HG02870 (cell line): ENCODE results near the gene HOXA7.

Source experiments
- ATAC-seq: cut with Tn5 transposase; IDR thresholded peaks from one replicate; pipeline ENCODE4 v1.9.1; 2021; ENCODE audit warnings: mild to moderate bottlenecking, moderate library complexity; ENCODE audit not compliant: unreplicated experiment

The HOXA7 gene

GRCh38 chr7:27109466-27110185, 46.8 kb downstream of the HOXA7 start:
- no peak for ATAC-seq

DNA sequence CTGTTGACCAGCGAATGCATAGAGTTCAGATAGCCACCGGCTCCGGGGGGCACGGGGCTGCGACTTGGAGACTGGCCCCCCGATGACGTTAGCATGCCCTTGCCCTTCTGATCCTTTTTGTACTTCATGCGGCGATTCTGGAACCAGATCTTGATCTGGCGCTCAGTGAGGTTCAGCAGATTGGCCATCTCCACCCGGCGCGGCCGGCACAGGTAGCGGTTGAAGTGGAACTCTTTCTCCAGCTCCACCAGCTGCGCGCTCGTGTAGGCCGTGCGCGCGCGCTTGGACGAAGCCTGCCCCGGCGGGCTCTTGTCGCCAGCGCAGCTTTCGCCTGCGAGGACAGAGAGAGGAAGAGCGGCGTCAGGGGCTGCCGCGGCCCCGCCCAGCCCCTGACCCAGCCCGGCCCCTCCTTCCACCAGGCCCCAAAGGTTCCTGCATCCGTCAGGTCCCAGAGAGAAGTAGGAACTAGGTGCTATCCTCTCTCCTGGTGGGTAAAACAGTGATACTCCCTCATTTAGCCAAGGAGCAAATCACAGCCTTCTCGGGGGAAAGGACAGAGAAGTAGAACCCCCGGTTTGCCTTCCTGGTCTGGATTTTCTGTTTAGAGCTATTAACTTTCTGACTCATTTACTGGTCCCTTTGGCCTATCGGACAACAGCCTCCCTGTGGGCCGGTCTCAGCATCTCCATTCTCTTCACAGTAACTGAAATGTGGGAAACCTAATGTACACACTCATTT, 47.9 kb downstream of the HOXA7 start:
- ATAC-seq = no peak

DNA sequence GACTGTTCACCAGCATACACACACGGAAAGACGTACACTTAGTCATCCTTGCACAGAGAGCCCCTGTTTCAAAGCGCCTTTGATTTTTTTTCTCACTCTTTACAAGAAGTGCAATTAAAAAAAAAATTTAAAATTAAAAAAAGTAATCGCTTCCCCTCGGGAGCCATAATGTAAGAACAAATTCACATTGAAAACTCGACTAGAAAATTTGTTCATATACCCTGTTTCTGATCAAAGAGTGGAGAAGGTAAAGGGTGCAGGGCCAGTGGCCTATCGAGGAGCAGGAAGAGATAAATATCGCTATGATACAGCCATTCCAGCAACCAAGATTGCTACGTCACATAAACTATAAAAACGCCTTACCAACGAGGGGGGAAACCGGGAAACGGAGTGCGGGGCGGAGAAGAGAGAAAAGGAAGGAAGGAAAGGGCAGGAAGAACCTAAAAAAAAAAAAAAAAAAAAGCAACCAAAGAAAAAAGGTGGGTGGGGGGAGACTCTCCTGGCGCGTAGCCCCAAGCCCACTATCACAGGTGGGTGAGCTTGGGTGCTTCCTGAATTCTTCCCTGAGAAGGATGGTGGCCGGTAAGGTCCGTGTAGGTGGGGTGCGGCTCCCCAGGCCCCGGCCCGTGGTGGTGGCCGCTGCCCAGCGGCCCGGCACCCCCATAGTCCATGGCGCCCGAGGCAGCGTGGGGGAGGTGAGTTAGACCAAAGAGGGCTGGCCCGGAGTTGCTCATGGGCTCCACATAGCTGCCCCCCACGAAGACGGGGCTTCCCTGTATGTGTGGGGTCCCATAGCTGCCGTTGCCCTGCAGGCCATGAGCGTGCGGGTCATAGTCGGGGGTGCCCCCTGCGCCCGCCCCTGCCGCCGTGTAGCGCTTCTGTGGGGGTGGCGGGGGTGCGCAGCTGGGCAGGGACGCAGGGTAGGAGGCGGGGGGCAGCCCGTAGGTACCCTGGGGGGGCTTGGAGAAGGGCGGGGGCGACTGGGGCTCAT, 48.8 kb downstream of the HOXA7 start:
- no peak for ATAC-seq

DNA sequence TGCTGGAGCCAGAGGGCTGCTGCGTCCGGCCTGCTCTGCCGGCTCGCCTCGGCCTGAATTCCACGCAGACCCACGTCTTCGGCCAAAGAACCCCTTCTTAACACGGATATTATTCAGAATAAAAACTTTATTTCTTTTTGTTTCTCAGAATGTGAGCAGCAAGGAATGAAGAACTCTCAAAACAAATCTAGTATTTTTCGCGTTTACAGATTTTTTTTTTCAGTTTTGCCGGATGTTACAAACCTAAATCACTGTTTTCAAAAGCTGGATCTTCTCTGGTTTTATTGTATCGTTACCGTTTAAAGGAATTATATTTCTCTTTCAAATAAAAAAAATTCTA, 49.6 kb downstream of the HOXA7 start:
- no peak for ATAC-seq

- no peak for ATAC-seq
These were observed 50.1 kb downstream of the HOXA7 start for GRCh38 chr7:27106181-27106900.

- ATAC-seq = no peak
These were observed 51.0 kb downstream of the HOXA7 start for GRCh38 chr7:27105301-27106031.

GRCh38 chr7:27104341-27105058, 52.0 kb downstream of the HOXA7 start:
- ATAC-seq = no peak
